K562 (cell line): Measurements from ENCODE around the gene TLE6. TPM values are rescaled to one million over a fixed set of nuclear protein-coding genes. Genes with fewer than 3 reads are reported as not detected.
A peak's percentile ranks its signal among the peaks of the same experiment; 100 is the strongest.

Experiments
- CBX1 ChIP-seq: sonication (generic); IDR thresholded peaks from 2 replicates; pipeline ENCODE4 v1.6.1; 2016; ENCODE audit warnings: antibody characterized with exemption, low read depth, mild to moderate bottlenecking
- CBX5 ChIP-seq: IDR thresholded peaks from 2 replicates; pipeline ENCODE4 v1.6.1; 2014; ENCODE audit warnings: low read depth, borderline replicate concordance
- CHCHD3 ChIP-seq: fragments of 250-450 bp; sonication (Bioruptor Pico); IDR thresholded peaks from 2 replicates; pipeline ENCODE4 v2.1.2; 2022; ENCODE audit warnings: mild to moderate bottlenecking
- DDX20 ChIP-seq: fragments of 450-650 bp; IDR thresholded peaks from 2 replicates; pipeline ENCODE4 v1.6.1; 2016; ENCODE audit warnings: missing genetic modification characterization, low read depth, mild to moderate bottlenecking, missing compliant biosample characterization, moderate library complexity
- HSF4 ChIP-seq: fragments of 250-450 bp; sonication (Bioruptor Pico); IDR thresholded peaks from 2 replicates; pipeline ENCODE4 v2.1.2; 2022; ENCODE audit warnings: mild to moderate bottlenecking, moderate library complexity, borderline replicate concordance
- IRF2 ChIP-seq: sonication (generic); formaldehyde crosslinking; IDR thresholded peaks from 2 replicates; pipeline ENCODE4 v1.8.1; 2022; ENCODE audit warnings: mild to moderate bottlenecking, missing genetic modification reagents
- JUN ChIP-seq, 2 experiments: sonication (generic) in 1 of 2; formaldehyde crosslinking in 1 of 2; IDR thresholded peaks; 2 replicates each; pipeline versions ENCODE4 v1.6.1 to v1.8.0; 2012 to 2022; ENCODE audit warnings: borderline replicate concordance in 2 of 2, mild to moderate bottlenecking in 2 of 2, improper control_type of control experiment in 1 of 2, low read depth in 1 of 2, low read length in 1 of 2, missing genetic modification reagents in 1 of 2
- KDM2B ChIP-seq: fragments of 250-450 bp; sonication (Bioruptor Pico); IDR thresholded peaks from 2 replicates; pipeline ENCODE4 v1.8.0; 2021; ENCODE audit warnings: mild to moderate bottlenecking, moderate library complexity
- KLF10 ChIP-seq: fragments of 250-450 bp; sonication (Bioruptor Pico); IDR thresholded peaks from 2 replicates; pipeline ENCODE4 v1.6.1; 2021; ENCODE audit warnings: matching md5 sums
- MTA2 ChIP-seq: fragments of 450-650 bp; IDR thresholded peaks from 2 replicates; pipeline ENCODE4 v1.6.1; 2016; ENCODE audit warnings: low read depth
- MXI1 ChIP-seq: IDR thresholded peaks from 2 replicates; pipeline ENCODE4 v1.6.1; 2011; ENCODE audit warnings: low read depth, mild to moderate bottlenecking, improper control_type of control experiment, low read length
- NCOR1 ChIP-seq: fragments of 450-650 bp; IDR thresholded peaks from 2 replicates; pipeline ENCODE4 v1.6.1; 2016; ENCODE audit warnings: mild to moderate bottlenecking, moderate library complexity
- PHF21A ChIP-seq: fragments of 450-650 bp; IDR thresholded peaks from 2 replicates; pipeline ENCODE4 v1.6.1; 2017; ENCODE audit warnings: low read depth, borderline replicate concordance
- PRMT5 ChIP-seq: sonication (generic); formaldehyde crosslinking; IDR thresholded peaks from 2 replicates; pipeline ENCODE4 v1.5.0; 2020; ENCODE audit warnings: missing genetic modification reagents
- RBFOX2 ChIP-seq: fragments of 200-400 bp; formaldehyde crosslinking; IDR thresholded peaks from 2 replicates; pipeline ENCODE4 v1.6.1; 2017; ENCODE audit warnings: low read depth, mild to moderate bottlenecking, low read length, moderate library complexity
- RBM25 ChIP-seq: fragments of 200-400 bp; formaldehyde crosslinking; IDR thresholded peaks from 2 replicates; pipeline ENCODE4 v1.6.1; 2018; ENCODE audit warnings: low read length, low read depth, moderate library complexity; ENCODE audit not compliant: severe bottlenecking
- SMARCB1 ChIP-seq: IDR thresholded peaks from 2 replicates; pipeline ENCODE4 v1.6.1; 2011; ENCODE audit warnings: improper control_type of control experiment, low read depth; ENCODE audit not compliant: insufficient read length
- TCF3 ChIP-seq: sonication (generic); formaldehyde crosslinking; IDR thresholded peaks from 2 replicates; pipeline ENCODE4 v1.4.0; 2020; ENCODE audit warnings: mild to moderate bottlenecking, missing genetic modification reagents
- TEAD4 ChIP-seq, 2 experiments: sonication (generic) in 1 of 2; formaldehyde crosslinking in 1 of 2; IDR thresholded peaks; 2 replicates each; pipeline versions ENCODE4 v1.6.1 to v1.8.0; 2012 to 2022; ENCODE audit warnings: borderline replicate concordance in 1 of 2, inconsistent platforms in 1 of 2, low read length in 1 of 2, mild to moderate bottlenecking in 1 of 2, missing genetic modification reagents in 1 of 2
- YY1 ChIP-seq, 3 experiments: IDR thresholded peaks; 2 replicates each; pipeline ENCODE4 v1.6.1; 2011; ENCODE audit warnings: low read length in 2 of 3, mild to moderate bottlenecking in 2 of 3, moderate library complexity in 2 of 3, borderline replicate concordance in 1 of 3, control low read depth in 1 of 3, low read depth in 1 of 3; ENCODE audit not compliant: insufficient read depth in 3 of 3, insufficient replicate concordance in 2 of 3, control insufficient read depth in 1 of 3, insufficient read length in 1 of 3; ENCODE audit errors: extremely low read depth in 1 of 3
- ZNF175 ChIP-seq: fragments of 200-800 bp; sonication (Bioruptor generic); IDR thresholded peaks from 2 replicates; pipeline ENCODE4 v1.6.1; 2016; ENCODE audit warnings: low read depth, mild to moderate bottlenecking, missing genetic modification characterization, missing compliant biosample characterization
- ZNF3 ChIP-seq: fragments of 250-450 bp; sonication (Bioruptor Pico); IDR thresholded peaks from 2 replicates; pipeline ENCODE4 v1.5.0; 2021; ENCODE audit warnings: mild to moderate bottlenecking, moderate library complexity
- ZNF316 ChIP-seq: fragments of 450-650 bp; IDR thresholded peaks from 2 replicates; pipeline ENCODE4 v1.6.1; 2016
- ZNF324 ChIP-seq: fragments of 250-450 bp; sonication (Bioruptor Pico); IDR thresholded peaks from 2 replicates; pipeline ENCODE4 v1.4.0; 2020; ENCODE audit warnings: mild to moderate bottlenecking
- ZNF717 ChIP-seq: fragments of 250-450 bp; sonication (Bioruptor Pico); IDR thresholded peaks from 2 replicates; pipeline ENCODE4 v1.5.0; 2021
- polyA plus RNA-seq, 8 experiments: library from polyadenylated mRNA; depleted of rRNA in 4 of 8; stranded (reverse) in 5 of 8; unstranded in 3 of 8; fragments of >200 nt; fragmentation: Nextera tagmentation in 2 of 8; fragmentation: Illumina TruSeq in 1 of 8; extraction: Ambion mirVana in 2 of 8; extraction: Trizol in 1 of 8; gene quantifications; 2 replicates each; pipeline versions ENCODE4 v1.2.1 to v1.2.3, GENCODE V29; 2011 to 2014; ENCODE audit warnings: inconsistent platforms in 1 of 8, missing spikeins in 1 of 8
- total RNA-seq, 7 experiments: library from RNA; depleted of rRNA in 6 of 7; stranded (reverse); fragments of >200 nt in 6 of 7; fragmentation: Illumina TruSeq in 2 of 7; extraction: Trizol in 2 of 7; gene quantifications; 2 replicates each; pipeline versions ENCODE4 v1.2.1 to v1.2.3, GENCODE V29; 2011 to 2021; ENCODE audit warnings: low replicate concordance in 1 of 7
- TF ChIP-seq, protein P1 (sequence below): fragments of 450-650 bp; formaldehyde crosslinking; IDR thresholded peaks from 2 replicates; pipeline ENCODE4 v1.4.0; 2020; ENCODE audit warnings: mild to moderate bottlenecking, mixed read lengths
- TF ChIP-seq, protein P2 (sequence below): IDR thresholded peaks from 2 replicates; pipeline ENCODE4 v1.6.1; 2016; ENCODE audit warnings: missing genetic modification characterization, missing compliant biosample characterization

The TLE6 gene
- total and polyA plus RNA-seq, 9 of the 15 experiments (the other 6 are each of a cell fraction or from before 2014, with no cell fraction given), result 1.1 to 6.1 (median 2.5) TPM

DNA sequence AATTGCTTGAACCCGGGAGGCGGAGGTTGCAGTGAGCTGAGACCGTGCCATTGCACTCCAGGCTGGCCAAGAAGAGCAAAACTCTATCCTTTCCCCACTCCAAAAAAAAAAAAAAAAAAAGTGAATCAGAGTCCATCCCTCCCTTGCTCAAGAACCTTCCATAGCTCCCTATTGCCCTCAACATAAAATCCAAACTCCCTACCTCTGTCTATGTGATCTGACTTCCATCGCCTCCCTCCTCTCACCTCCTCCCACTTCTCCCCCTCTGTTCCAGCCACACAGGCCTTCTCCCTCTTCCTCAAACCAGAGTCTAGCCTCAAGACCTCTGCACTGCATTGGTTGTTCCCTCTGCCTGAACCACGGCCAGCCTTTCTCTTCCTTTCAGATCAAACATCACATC, 61.8 kb downstream of the TLE6 start (continued):
- no peak for TF ChIP-seq JUN (IDR thresholded peaks at IDR 0.05; ENCODE audit: borderline replicate concordance, low read depth, low read length)
- no peak for TF ChIP-seq JUN (CRISPR knock-in tag; IDR thresholded peaks at IDR 0.05; ENCODE audit: borderline replicate concordance)
- no peak for TF ChIP-seq ZNF717 (CRISPR knock-in tag)
- TF ChIP-seq TEAD4 (IDR thresholded peaks at IDR 0.05; ENCODE audit: low read length), result no peak
- no peak for TF ChIP-seq TEAD4 (CRISPR knock-in tag; IDR thresholded peaks at IDR 0.05; ENCODE audit: borderline replicate concordance)
- TF ChIP-seq CBX5, result no peak
- TF ChIP-seq MTA2, result no peak
- TF ChIP-seq ZNF175 (CRISPR knock-in tag), result no peak
- TF ChIP-seq PHF21A, result peak; percentile 54; the same call in 1 of the 2 replicates
- no peak for TF ChIP-seq DDX20 (tag)
- TF ChIP-seq YY1 (IDR thresholded peaks at IDR 0.05; ENCODE audit: borderline replicate concordance in 1 of 3, control insufficient read depth in 1 of 3, extremely low read depth in 1 of 3, insufficient read depth in 3 of 3, insufficient read length in 1 of 3, insufficient replicate concordance in 2 of 3, low read depth in 1 of 3, low read length in 2 of 3), result no peak
- TF ChIP-seq RBFOX2, result no peak
- TF ChIP-seq MXI1, result no peak
- no peak for TF ChIP-seq HSF4
- no peak for TF ChIP-seq NCOR1
- TF ChIP-seq ZNF316, result no peak
- TF ChIP-seq KLF10 (CRISPR knock-in tag), result no peak
- no peak for TF ChIP-seq SMARCB1
- TF ChIP-seq ZNF3 (CRISPR knock-in tag), result no peak
- TF ChIP-seq PRMT5 (CRISPR knock-in tag), result no peak
- TF ChIP-seq RBM25, result peak; percentile 97
- TF ChIP-seq CBX1, result peak; percentile 83
- TF ChIP-seq, protein P1, sequence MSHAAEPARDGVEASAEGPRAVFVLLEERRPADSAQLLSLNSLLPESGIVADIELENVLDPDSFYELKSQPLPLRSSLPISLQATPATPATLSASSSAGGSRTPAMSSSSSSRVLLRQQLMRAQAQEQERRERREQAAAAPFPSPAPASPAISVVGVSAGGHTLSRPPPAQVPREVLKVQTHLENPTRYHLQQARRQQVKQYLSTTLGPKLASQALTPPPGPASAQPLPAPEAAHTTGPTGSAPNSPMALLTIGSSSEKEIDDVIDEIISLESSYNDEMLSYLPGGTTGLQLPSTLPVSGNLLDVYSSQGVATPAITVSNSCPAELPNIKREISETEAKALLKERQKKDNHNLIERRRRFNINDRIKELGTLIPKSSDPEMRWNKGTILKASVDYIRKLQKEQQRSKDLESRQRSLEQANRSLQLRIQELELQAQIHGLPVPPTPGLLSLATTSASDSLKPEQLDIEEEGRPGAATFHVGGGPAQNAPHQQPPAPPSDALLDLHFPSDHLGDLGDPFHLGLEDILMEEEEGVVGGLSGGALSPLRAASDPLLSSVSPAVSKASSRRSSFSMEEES (CRISPR knock-in tag), result no peak
- TF ChIP-seq, protein P2, sequence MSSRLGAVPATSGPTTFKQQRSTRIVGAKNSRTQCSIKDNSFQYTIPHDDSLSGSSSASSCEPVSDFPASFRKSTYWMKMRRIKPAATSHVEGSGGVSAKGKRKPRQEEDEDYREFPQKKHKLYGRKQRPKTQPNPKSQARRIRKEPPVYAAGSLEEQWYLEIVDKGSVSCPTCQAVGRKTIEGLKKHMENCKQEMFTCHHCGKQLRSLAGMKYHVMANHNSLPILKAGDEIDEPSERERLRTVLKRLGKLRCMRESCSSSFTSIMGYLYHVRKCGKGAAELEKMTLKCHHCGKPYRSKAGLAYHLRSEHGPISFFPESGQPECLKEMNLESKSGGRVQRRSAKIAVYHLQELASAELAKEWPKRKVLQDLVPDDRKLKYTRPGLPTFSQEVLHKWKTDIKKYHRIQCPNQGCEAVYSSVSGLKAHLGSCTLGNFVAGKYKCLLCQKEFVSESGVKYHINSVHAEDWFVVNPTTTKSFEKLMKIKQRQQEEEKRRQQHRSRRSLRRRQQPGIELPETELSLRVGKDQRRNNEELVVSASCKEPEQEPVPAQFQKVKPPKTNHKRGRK (tag), result no peak
- TF ChIP-seq CHCHD3 (CRISPR knock-in tag), result no peak
- no peak for TF ChIP-seq TCF3
- TF ChIP-seq KDM2B, result no peak
- TF ChIP-seq IRF2 (CRISPR knock-in tag), result no peak
- TF ChIP-seq ZNF324 (CRISPR knock-in tag), result no peak
